Nephron progenitor cell (in vitro differentiated cells): ENCODE results near the gene GIPC1.

Experiments used
- DNase-seq: peaks from one replicate; pipeline ENCODE4 v3.0.0; 2021
- H3K27ac Mint-ChIP-seq: 2 replicates; pipeline ENCODE4 v1.8.0; 2021; ENCODE audit warnings: mild to moderate bottlenecking, moderate library complexity, mixed read lengths
- H3K27me3 Mint-ChIP-seq: 2 replicates; pipeline ENCODE4 v1.8.0; 2021; ENCODE audit warnings: mild to moderate bottlenecking, low read depth, mixed read lengths; ENCODE audit not compliant: poor library complexity
- H3K36me3 Mint-ChIP-seq: 2 replicates; pipeline ENCODE4 v1.8.0; 2021; ENCODE audit warnings: low read depth, mixed read lengths
- H3K4me1 Mint-ChIP-seq: 2 replicates; pipeline ENCODE4 v1.8.0; 2021; ENCODE audit warnings: mixed read lengths
- H3K4me3 Mint-ChIP-seq: 2 replicates; pipeline ENCODE4 v1.8.0; 2021; ENCODE audit warnings: mild to moderate bottlenecking, moderate library complexity, mixed read lengths
- H3K9me3 Mint-ChIP-seq: 2 replicates; pipeline ENCODE4 v1.8.0; 2021; ENCODE audit warnings: mild to moderate bottlenecking, moderate library complexity, mixed read lengths
- TF ChIP-seq, protein P1 (sequence below): fragments of 200-600 bp; sonication (generic); IDR thresholded peaks from 2 replicates; pipeline ENCODE4 v1.5.0; 2021; ENCODE audit warnings: antibody characterized with exemption

Gene GIPC1

DNA sequence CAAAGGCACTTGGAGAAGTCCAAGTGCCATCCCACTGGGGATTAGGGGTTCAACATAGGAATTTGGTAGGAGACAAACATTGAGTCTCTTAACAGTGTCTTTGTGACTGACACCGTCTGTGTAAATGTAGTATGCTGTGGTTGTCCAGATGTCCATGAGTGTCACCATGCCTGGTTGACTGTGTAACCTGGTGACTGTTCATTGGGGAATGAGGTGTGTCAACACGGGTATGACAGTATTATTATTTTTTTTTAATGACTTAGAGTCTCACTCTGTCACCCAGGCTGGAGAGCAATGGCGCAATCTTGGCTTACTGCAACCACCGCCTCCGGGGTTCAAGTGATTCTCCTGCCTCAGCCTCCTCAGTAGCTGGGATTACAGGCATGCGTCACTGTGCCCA is 46.6 kb downstream of the GIPC1 start:
- H3K4me1 Mint-ChIP-seq, result no peaks in the 10 kb centered on the region
- H3K27me3 Mint-ChIP-seq, result no peaks in the 10 kb centered on the region
- no peak overlapping the region for H3K27ac Mint-ChIP-seq
- H3K4me3 Mint-ChIP-seq, result no peak overlapping the region
- H3K9me3 Mint-ChIP-seq, result no peaks in the 10 kb centered on the region
- DNase-seq, result no peak
- TF ChIP-seq, protein P1, sequence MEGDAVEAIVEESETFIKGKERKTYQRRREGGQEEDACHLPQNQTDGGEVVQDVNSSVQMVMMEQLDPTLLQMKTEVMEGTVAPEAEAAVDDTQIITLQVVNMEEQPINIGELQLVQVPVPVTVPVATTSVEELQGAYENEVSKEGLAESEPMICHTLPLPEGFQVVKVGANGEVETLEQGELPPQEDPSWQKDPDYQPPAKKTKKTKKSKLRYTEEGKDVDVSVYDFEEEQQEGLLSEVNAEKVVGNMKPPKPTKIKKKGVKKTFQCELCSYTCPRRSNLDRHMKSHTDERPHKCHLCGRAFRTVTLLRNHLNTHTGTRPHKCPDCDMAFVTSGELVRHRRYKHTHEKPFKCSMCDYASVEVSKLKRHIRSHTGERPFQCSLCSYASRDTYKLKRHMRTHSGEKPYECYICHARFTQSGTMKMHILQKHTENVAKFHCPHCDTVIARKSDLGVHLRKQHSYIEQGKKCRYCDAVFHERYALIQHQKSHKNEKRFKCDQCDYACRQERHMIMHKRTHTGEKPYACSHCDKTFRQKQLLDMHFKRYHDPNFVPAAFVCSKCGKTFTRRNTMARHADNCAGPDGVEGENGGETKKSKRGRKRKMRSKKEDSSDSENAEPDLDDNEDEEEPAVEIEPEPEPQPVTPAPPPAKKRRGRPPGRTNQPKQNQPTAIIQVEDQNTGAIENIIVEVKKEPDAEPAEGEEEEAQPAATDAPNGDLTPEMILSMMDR, result no peak
- H3K36me3 Mint-ChIP-seq, result peaks cover 56% of the 10 kb centered on the region

DNA sequence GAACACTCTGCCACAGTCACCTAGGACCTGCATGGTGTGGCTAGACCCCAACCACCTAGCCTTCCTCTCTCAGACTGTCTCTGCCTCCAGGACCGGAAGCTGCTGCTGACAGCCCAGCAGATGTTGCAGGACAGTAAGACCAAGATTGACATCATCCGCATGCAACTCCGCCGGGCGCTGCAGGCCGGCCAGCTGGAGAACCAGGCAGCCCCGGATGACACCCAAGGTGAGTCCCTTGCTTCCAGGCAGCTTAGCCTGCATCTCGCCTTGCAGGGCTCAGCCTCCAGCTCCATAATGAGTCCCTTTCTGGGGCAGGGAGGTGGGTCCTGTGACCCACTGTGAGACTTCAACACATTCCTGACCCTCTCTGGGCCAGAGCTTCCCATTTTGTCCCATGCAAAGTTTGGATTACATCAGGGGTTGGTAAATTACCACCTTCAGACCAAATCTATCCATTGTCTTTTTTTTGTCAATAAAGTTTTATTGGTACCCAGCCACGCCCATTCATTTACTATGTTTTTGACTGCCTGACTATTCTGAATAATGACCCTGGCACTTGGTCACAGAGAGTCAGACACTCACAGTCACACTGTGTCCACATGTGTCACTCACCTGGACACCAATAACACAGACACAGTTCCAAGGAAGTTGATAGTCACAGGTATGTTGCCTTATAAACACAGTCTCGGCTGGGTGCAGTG is 49.4 kb downstream of the GIPC1 start:
- no peak for DNase-seq
- peaks cover 68% of the 10 kb centered on the region for H3K36me3 Mint-ChIP-seq
- H3K4me1 Mint-ChIP-seq, result peaks cover 3% of the 10 kb centered on the region
- no peak overlapping the region for H3K4me3 Mint-ChIP-seq
- no peaks in the 10 kb centered on the region for H3K9me3 Mint-ChIP-seq
- peak overlapping the region; percentile 66 for H3K27ac Mint-ChIP-seq
- H3K27me3 Mint-ChIP-seq, result no peaks in the 10 kb centered on the region
- TF ChIP-seq, protein P1, result no peak

DNA sequence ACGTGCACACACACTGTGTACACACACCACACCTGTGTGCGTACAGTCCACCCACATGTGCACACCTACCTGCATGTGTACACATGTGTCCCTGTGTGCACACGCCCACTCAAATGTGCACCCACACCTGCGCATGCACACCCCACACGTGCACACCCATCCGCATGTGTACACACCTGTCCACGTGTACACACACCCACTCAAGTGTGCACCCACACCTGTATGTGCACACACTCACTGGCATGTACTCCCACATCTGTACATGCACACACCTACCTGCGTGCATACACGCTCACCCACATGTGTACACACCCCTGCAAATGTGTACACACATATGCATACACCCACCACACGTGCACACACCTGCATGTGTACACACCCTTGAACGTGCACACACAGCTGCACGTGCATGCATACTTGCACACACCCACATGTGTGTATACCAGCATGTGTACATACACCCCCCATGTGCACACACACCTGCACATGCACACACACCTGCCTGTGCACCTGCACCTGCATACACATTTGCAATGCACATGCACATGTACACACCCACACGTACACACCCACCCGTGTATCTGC is 52.2 kb downstream of the GIPC1 start:
- H3K36me3 Mint-ChIP-seq, result peaks cover 50% of the 10 kb centered on the region

DNA sequence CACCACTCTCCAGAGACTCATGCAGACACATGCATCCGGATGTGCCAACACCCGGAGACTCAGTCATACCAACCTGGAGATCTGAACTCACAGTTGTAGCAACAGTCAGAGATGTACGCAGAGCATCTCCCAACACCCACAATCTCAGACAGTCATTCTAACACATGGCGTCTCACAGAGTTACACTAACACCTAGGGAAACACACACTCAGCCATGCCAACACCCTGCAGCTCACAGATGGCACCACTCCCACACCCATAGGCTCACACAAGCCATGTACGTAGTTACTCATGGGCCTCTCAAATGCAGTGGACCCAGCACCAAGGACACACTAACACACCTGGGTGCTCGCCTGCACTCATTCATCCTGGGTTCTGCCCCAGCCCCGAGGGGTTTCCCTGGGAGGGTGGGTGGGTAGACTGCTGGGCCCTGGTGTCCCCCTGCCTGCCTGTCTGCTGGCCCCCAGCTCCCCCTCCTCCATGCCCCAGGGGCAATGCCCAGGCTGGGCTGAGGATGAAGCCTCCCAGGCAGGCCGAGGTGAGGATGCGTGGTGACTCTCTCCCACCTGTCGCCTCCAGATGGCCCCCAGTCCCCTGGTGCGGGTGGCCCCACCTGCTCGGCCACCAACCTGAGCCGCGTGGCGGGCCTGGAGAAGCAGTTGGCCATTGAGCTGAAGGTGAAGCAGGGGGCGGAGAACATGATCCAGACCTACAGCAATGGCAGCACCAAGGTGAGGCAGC is 52.9 kb downstream of the GIPC1 start:
- TF ChIP-seq, protein P1, result no peak
- Mint-ChIP-seq H3K9me3 (no peaks in the 10 kb centered on the region), H3K36me3 (peaks cover 44% of the 10 kb centered on the region), H3K4me1 (peaks cover 30% of the 10 kb centered on the region), H3K4me3 (no peak overlapping the region), H3K27ac (no peak overlapping the region), H3K27me3 (no peaks in the 10 kb centered on the region)
- DNase-seq, result no peak

More for the DNA sequence above, 52.2 kb downstream of the GIPC1 start:
- DNase-seq, result no peak
- Mint-ChIP-seq H3K4me3 (no peak overlapping the region), H3K27me3 (no peaks in the 10 kb centered on the region), H3K9me3 (no peaks in the 10 kb centered on the region), H3K27ac (no peak overlapping the region), H3K4me1 (peaks cover 24% of the 10 kb centered on the region)
- TF ChIP-seq, protein P1, result no peak

DNA sequence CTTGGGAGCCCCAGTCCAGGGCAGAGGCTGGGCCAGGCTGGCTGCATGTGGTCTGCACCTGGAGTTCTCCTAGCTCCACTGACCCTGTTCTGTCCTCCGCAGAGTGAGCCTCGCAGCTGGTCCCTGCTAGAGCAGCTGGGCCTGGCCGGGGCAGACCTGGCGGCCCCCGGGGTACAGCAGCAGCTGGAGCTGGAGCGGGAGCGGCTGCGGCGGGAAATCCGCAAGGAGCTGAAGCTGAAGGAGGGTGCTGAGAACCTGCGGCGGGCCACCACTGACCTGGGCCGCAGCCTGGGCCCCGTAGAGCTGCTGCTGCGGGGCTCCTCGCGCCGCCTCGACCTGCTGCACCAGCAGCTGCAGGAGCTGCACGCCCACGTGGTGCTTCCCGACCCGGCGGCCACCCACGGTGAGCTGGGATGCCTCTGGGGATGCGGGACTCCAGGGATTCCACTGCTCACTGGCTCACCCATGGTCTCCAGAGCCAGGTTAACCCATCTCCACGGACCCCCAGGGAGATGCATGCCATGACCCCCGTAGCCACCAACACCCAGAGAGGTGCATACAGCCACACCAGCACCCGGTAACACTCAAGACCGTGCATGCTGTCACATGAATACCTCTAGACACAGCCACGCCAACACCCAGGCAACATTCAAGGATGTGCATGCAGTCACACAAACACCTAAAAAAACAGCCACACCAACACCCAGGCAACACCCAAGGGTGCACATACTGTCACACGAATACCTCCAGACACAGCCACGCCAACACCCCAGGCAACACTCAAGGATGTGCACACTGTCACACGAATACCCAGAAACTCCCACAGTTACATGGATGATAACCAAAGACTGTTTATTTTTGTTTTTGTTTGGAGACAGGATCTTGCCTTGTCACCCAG is 54.6 kb downstream of the GIPC1 start:
- Mint-ChIP-seq H3K9me3 (no peaks in the 10 kb centered on the region), H3K4me3 (no peak overlapping the region), H3K4me1 (peaks cover 33% of the 10 kb centered on the region)

More for the DNA sequence above, 54.6 kb downstream of the GIPC1 start:
- TF ChIP-seq, protein P1, result no peak
- Mint-ChIP-seq H3K27ac (peak overlapping the region; percentile 47), H3K36me3 (peaks cover 32% of the 10 kb centered on the region), H3K27me3 (no peaks in the 10 kb centered on the region)
- DNase-seq, result no peak
